Measurements from ENCODE around the gene TUBB2B.

Gene TUBB2B

DNA sequence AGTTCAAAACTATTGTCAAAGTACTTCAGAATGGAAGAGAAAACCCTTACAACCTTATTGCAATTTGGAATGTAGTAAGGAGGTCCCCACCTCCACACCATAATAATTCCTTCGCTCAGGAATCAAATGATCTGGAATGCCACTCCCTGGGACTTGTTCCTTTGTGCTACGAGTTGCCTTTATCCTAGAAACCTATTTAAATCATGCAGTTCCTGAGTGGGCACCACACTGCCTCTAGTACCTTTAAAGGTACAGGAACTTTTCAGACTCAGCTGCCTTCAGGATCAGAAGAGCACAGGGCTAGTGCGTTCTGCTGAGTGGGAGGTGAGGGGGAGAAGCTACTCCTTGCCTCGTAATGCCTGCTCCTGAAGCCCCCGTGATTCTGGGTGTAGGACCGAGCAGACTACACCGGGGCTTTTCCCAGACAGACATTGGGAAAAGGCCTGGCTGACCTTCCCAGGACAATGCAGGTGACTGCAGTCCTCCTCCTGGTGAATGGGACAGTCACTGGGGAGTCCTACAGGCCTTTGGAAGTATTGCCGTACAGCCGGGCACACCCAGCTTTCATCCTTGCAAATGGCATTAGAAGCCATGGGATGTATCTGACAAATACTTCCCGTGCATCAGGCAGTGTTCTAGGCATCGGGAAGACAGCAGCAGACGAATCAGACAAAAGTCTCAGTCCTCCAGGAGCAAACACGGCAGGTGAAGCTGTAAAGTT, 11.8 kb upstream of the TUBB2B start:
- Histone ChIP-seq H3K4me1 (ENCODE audit: control insufficient read depth, insufficient read depth, low read length) (no peaks in the 10 kb centered on the region), H3K9ac (ENCODE audit: low read length) (no peak overlapping the region), H3K27me3 (ENCODE audit: control insufficient read depth, insufficient read depth, low read length) (peaks cover 12% of the 10 kb centered on the region), H3K9me3 (ENCODE audit: control insufficient read depth, low read length) (no peaks in the 10 kb centered on the region), H3K4me3 (ENCODE audit: low read length) (no peak overlapping the region), H3K36me3 (ENCODE audit: control insufficient read depth, insufficient read depth, low read length) (no peaks in the 10 kb centered on the region)

DNA sequence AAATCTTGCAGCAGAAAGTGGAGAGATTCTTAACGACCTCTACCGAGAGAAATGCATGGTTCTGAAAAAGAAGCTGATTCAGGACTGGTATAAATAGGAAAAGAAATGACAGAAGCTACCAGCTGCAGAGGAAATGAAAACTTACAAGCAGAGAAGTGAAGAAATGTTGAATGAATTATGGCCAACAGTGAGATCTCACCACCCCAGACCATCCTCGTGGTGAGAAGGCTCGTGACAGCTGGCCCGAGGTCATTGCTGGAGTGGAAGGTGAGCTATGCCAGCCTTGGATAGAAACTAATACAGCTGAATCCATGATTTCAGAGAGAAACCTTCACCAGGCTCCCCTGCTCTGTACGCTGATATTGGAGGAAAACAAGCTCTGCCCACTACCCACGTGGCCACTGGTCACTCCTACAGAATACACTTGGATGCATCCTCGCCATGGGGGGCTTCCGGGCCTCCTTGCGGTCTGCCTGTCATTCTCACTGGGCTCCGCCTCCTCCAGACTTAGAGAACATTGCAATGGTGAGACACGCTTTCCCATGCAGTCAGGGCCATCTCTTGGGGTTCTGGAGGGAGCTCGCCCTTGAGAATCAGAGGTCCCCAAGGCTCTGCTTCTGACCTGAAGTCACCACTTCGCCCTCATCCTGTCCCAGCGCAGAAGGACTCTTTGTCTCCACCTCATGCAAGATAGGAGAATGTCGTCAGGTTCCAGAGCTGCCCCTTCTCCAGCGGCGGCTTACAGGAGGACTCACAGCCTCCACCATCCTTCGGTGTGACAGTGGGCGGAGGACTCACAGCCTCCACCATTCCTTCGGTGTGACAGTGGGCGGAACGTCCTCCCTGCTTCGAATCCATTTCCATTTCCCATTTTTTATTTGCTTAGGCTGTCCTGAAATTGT, 10.6 kb upstream of the TUBB2B start:
- no peak overlapping the region for H3K9ac ChIP-seq (ENCODE audit: low read length)
- peaks cover 23% of the 10 kb centered on the region for H3K27me3 ChIP-seq (ENCODE audit: control insufficient read depth, insufficient read depth, low read length)
- no peak overlapping the region for H3K4me3 ChIP-seq (ENCODE audit: low read length)
- H3K4me1 ChIP-seq (ENCODE audit: control insufficient read depth, insufficient read depth, low read length): no peaks in the 10 kb centered on the region
- H3K9me3 ChIP-seq (ENCODE audit: control insufficient read depth, low read length): no peaks in the 10 kb centered on the region
- no peaks in the 10 kb centered on the region for H3K36me3 ChIP-seq (ENCODE audit: control insufficient read depth, insufficient read depth, low read length)

- H3K4me3 ChIP-seq (ENCODE audit: low read length): no peak overlapping the region
- H3K4me1 ChIP-seq (ENCODE audit: control insufficient read depth, insufficient read depth, low read length): peaks cover 11% of the 10 kb centered on the region
- H3K36me3 ChIP-seq (ENCODE audit: control insufficient read depth, insufficient read depth, low read length): no peaks in the 10 kb centered on the region
- peaks cover 43% of the 10 kb centered on the region for H3K27me3 ChIP-seq (ENCODE audit: control insufficient read depth, insufficient read depth, low read length)
- H3K9me3 ChIP-seq (ENCODE audit: control insufficient read depth, low read length): no peaks in the 10 kb centered on the region
- H3K9ac ChIP-seq (ENCODE audit: low read length): no peak overlapping the region
These were observed 8.6 kb upstream of the TUBB2B start for GRCh38 chr6:3236005-3236404.

- no peaks in the 10 kb centered on the region for H3K9me3 ChIP-seq (ENCODE audit: control insufficient read depth, low read length)
- H3K9ac ChIP-seq (ENCODE audit: low read length): no peak overlapping the region
- no peak overlapping the region for H3K4me3 ChIP-seq (ENCODE audit: low read length)
- H3K36me3 ChIP-seq (ENCODE audit: control insufficient read depth, insufficient read depth, low read length): no peaks in the 10 kb centered on the region
- peaks cover 48% of the 10 kb centered on the region for H3K27me3 ChIP-seq (ENCODE audit: control insufficient read depth, insufficient read depth, low read length)
- H3K4me1 ChIP-seq (ENCODE audit: control insufficient read depth, insufficient read depth, low read length): peaks cover 14% of the 10 kb centered on the region
These were observed 8.0 kb upstream of the TUBB2B start for GRCh38 chr6:3235486-3235885.

GRCh38 chr6:3233904-3234303, 6.5 kb upstream of the TUBB2B start:
- Histone ChIP-seq H3K27me3 (ENCODE audit: control insufficient read depth, insufficient read depth, low read length) (peaks cover 64% of the 10 kb centered on the region), H3K36me3 (ENCODE audit: control insufficient read depth, insufficient read depth, low read length) (no peaks in the 10 kb centered on the region), H3K9me3 (ENCODE audit: control insufficient read depth, low read length) (no peaks in the 10 kb centered on the region), H3K4me3 (ENCODE audit: low read length) (no peak overlapping the region), H3K4me1 (ENCODE audit: control insufficient read depth, insufficient read depth, low read length) (peaks cover 29% of the 10 kb centered on the region), H3K9ac (ENCODE audit: low read length) (no peak overlapping the region)

- Histone ChIP-seq H3K9me3 (ENCODE audit: control insufficient read depth, low read length) (no peaks in the 10 kb centered on the region), H3K4me1 (ENCODE audit: control insufficient read depth, insufficient read depth, low read length) (peaks cover 33% of the 10 kb centered on the region), H3K36me3 (ENCODE audit: control insufficient read depth, insufficient read depth, low read length) (no peaks in the 10 kb centered on the region), H3K9ac (ENCODE audit: low read length) (no peak overlapping the region), H3K27me3 (ENCODE audit: control insufficient read depth, insufficient read depth, low read length) (peaks cover 67% of the 10 kb centered on the region), H3K4me3 (ENCODE audit: low read length) (no peak overlapping the region)
These were observed 5.9 kb upstream of the TUBB2B start for GRCh38 chr6:3233321-3233720.

- Histone ChIP-seq H3K36me3 (ENCODE audit: control insufficient read depth, insufficient read depth, low read length) (no peaks in the 10 kb centered on the region), H3K9ac (ENCODE audit: low read length) (peak overlapping the region; percentile 59), H3K4me3 (ENCODE audit: low read length) (no peak overlapping the region), H3K4me1 (ENCODE audit: control insufficient read depth, insufficient read depth, low read length) (peaks cover 44% of the 10 kb centered on the region), H3K9me3 (ENCODE audit: control insufficient read depth, low read length) (no peaks in the 10 kb centered on the region), H3K27me3 (ENCODE audit: control insufficient read depth, insufficient read depth, low read length) (peaks cover 70% of the 10 kb centered on the region)
These were observed 4.8 kb upstream of the TUBB2B start for GRCh38 chr6:3232017-3232945.

DNA sequence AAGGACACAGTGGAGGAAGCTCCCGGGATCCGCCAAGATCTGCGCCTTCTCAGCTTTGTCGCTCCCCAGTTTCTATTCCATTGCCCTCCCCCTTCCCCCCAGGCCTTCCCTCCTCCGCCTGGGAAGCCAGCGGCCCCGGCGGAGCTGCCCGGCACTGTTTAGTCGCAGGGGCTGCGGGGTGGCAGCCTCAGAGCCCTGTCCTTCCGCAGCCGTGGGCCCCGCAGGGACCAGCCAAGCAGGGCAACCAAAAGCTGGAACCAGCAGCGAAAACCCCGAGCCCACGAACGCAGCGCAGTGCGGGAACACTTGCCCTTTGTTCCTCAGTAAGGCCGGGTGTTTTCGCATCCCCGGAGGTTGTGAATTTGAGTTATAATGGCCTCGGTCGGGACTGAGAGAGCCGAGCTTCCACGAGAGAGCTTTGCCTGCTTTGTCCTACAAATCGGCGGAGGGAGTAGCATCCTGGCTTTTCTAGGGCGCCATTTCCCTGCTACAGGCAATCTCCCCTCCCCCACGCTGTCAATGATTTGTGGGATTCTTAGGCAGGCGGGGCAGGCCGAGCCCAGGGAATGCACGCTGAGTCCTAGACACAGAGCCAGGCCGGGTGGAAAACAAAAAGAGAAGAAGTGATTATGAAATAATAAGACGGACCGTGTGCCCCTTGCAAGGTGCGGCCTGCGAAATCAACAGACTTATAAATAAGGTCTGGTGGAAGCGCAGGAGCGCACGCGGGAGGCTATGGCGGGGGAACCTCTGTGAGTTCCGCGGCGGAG, 4.0 kb upstream of the TUBB2B start:
- no peaks in the 10 kb centered on the region for H3K36me3 ChIP-seq (ENCODE audit: control insufficient read depth, insufficient read depth, low read length)
- H3K4me1 ChIP-seq (ENCODE audit: control insufficient read depth, insufficient read depth, low read length): peaks cover 52% of the 10 kb centered on the region
- H3K4me3 ChIP-seq (ENCODE audit: low read length): peak overlapping the region; percentile 49
- H3K9ac ChIP-seq (ENCODE audit: low read length): peak overlapping the region; percentile 59
- no peaks in the 10 kb centered on the region for H3K9me3 ChIP-seq (ENCODE audit: control insufficient read depth, low read length)
- peaks cover 78% of the 10 kb centered on the region for H3K27me3 ChIP-seq (ENCODE audit: control insufficient read depth, insufficient read depth, low read length)

- Histone ChIP-seq H3K27me3 (ENCODE audit: control insufficient read depth, insufficient read depth, low read length) (peaks cover 84% of the 10 kb centered on the region), H3K4me1 (ENCODE audit: control insufficient read depth, insufficient read depth, low read length) (peaks cover 53% of the 10 kb centered on the region), H3K9ac (ENCODE audit: low read length) (peak overlapping the region; percentile 59), H3K4me3 (ENCODE audit: low read length) (peak overlapping the region; percentile 49), H3K9me3 (ENCODE audit: control insufficient read depth, low read length) (no peaks in the 10 kb centered on the region), H3K36me3 (ENCODE audit: control insufficient read depth, insufficient read depth, low read length) (no peaks in the 10 kb centered on the region)
These were observed 3.4 kb upstream of the TUBB2B start for GRCh38 chr6:3230900-3231246.

GRCh38 chr6:3230256-3230882, 2.9 kb upstream of the TUBB2B start:
- peaks cover 53% of the 10 kb centered on the region for H3K4me1 ChIP-seq (ENCODE audit: control insufficient read depth, insufficient read depth, low read length)
- no peak overlapping the region for H3K9ac ChIP-seq (ENCODE audit: low read length)
- H3K27me3 ChIP-seq (ENCODE audit: control insufficient read depth, insufficient read depth, low read length): peaks cover 87% of the 10 kb centered on the region
- H3K4me3 ChIP-seq (ENCODE audit: low read length): no peak overlapping the region
- no peaks in the 10 kb centered on the region for H3K9me3 ChIP-seq (ENCODE audit: control insufficient read depth, low read length)
- H3K36me3 ChIP-seq (ENCODE audit: control insufficient read depth, insufficient read depth, low read length): no peaks in the 10 kb centered on the region
